Measurements from ENCODE around the gene ANK2.
"Not testable (repeated sequence)": the region's sequence is repeated elsewhere in the genome, so short reads cannot be mapped to it uniquely, and the experiment has no call there.

Gene ANK2

GRCh38 chr4:113051361-113051760 is 1.9 kb downstream of the ANK2 start:
- DNase-seq (ENCODE audit: low spot score) = no peak

GRCh38 chr4:113052379-113052951 is 3.0 kb downstream of the ANK2 start:
- no peak for DNase-seq (ENCODE audit: low spot score)

GRCh38 chr4:113053883-113054282 is 4.4 kb downstream of the ANK2 start:
- DNase-seq (ENCODE audit: low spot score) = no peak

- no peak for DNase-seq (ENCODE audit: low spot score)
These were observed 6.9 kb downstream of the ANK2 start for GRCh38 chr4:113056318-113056717.

GRCh38 chr4:113057891-113058290 is 8.4 kb downstream of the ANK2 start:
- DNase-seq (ENCODE audit: low spot score) = no peak

GRCh38 chr4:113059449-113060182 is 10.2 kb downstream of the ANK2 start:
- no peak for DNase-seq (ENCODE audit: low spot score)

GRCh38 chr4:113060853-113061252 is 11.4 kb downstream of the ANK2 start:
- DNase-seq (ENCODE audit: low spot score) = no peak

- no peak for DNase-seq (ENCODE audit: low spot score)
These were observed 14.8 kb downstream of the ANK2 start for GRCh38 chr4:113064244-113064643.

- DNase-seq (ENCODE audit: low spot score) = no peak
These were observed 16.2 kb downstream of the ANK2 start for GRCh38 chr4:113065629-113066028.

GRCh38 chr4:113068771-113069170 is 19.3 kb downstream of the ANK2 start:
- not testable (repeated sequence) for DNase-seq (ENCODE audit: low spot score)

- DNase-seq (ENCODE audit: low spot score) = no peak
These were observed 19.9 kb downstream of the ANK2 start for GRCh38 chr4:113069212-113069892.

- no peak for DNase-seq (ENCODE audit: low spot score)
These were observed 21.3 kb downstream of the ANK2 start for GRCh38 chr4:113070755-113071154.

- no peak for DNase-seq (ENCODE audit: low spot score)
These were observed 21.8 kb downstream of the ANK2 start for GRCh38 chr4:113071274-113071673.

GRCh38 chr4:113071805-113072204 is 22.4 kb downstream of the ANK2 start:
- no peak for DNase-seq (ENCODE audit: low spot score)

- DNase-seq (ENCODE audit: low spot score) = no peak
These were observed 24.1 kb downstream of the ANK2 start for GRCh38 chr4:113073451-113074005.

- no peak for DNase-seq (ENCODE audit: low spot score)
These were observed 28.1 kb downstream of the ANK2 start for GRCh38 chr4:113077575-113077974.

GRCh38 chr4:113078066-113078465 is 28.6 kb downstream of the ANK2 start:
- no peak for DNase-seq (ENCODE audit: low spot score)

- no peak for DNase-seq (ENCODE audit: low spot score)
These were observed 30.6 kb downstream of the ANK2 start for GRCh38 chr4:113080050-113080449.

GRCh38 chr4:113080624-113081023 is 31.2 kb downstream of the ANK2 start:
- DNase-seq (ENCODE audit: low spot score) = no peak

- DNase-seq (ENCODE audit: low spot score) = no peak
These were observed 33.9 kb downstream of the ANK2 start for GRCh38 chr4:113083346-113083745.

GRCh38 chr4:113086172-113086695 is 36.8 kb downstream of the ANK2 start:
- no peak for DNase-seq (ENCODE audit: low spot score)

GRCh38 chr4:113088050-113088449 is 38.6 kb downstream of the ANK2 start:
- DNase-seq (ENCODE audit: low spot score) = no peak

- DNase-seq (ENCODE audit: low spot score) = no peak
These were observed 41.5 kb downstream of the ANK2 start for GRCh38 chr4:113090954-113091353.
